ENCODE results near the gene ATR. TPM values are rescaled to one million over a fixed set of nuclear protein-coding genes. Genes with fewer than 3 reads are reported as not detected.
A peak's percentile ranks its signal among the peaks of the same experiment; 100 is the strongest.

Gene ATR
- total and polyA plus RNA-seq, 9 of the 15 experiments (the other 6 are each of a cell fraction or from before 2014, with no cell fraction given): 18.0 to 37.8 (median 23.2) TPM

GRCh38 chr3:142618917-142619461, 40.5 kb upstream of the ATR start (continued):
- no peak for TF ChIP-seq TSHZ1 (CRISPR knock-in tag; IDR thresholded peaks at IDR 0.05)
- TF ChIP-seq NCOA1 (IDR thresholded peaks at IDR 0.05; ENCODE audit: low read depth): peak; percentile 63
- TF ChIP-seq ELF2 (CRISPR knock-in tag; IDR thresholded peaks at IDR 0.05): no peak
- TF ChIP-seq ARID1B (IDR thresholded peaks at IDR 0.05): peak; percentile 95
- no peak for TF ChIP-seq MAFG (tag; conservative IDR thresholded peaks at IDR 0.05)
- TF ChIP-seq HDAC2 (IDR thresholded peaks at IDR 0.05): peak; percentile 52; the same call in 1 of the 2 replicates
- TF ChIP-seq ZBTB9 (CRISPR knock-in tag; IDR thresholded peaks at IDR 0.05): no peak
- TF ChIP-seq, protein P1, sequence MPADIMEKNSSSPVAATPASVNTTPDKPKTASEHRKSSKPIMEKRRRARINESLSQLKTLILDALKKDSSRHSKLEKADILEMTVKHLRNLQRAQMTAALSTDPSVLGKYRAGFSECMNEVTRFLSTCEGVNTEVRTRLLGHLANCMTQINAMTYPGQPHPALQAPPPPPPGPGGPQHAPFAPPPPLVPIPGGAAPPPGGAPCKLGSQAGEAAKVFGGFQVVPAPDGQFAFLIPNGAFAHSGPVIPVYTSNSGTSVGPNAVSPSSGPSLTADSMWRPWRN (IDR thresholded peaks at IDR 0.05; ENCODE audit: low read depth): 0 out of 2 replicates have a peak, but pooled peaks have one; percentile 56
- peak; percentile 33; the same call in 1 of the 2 replicates for TF ChIP-seq KHSRP (IDR thresholded peaks at IDR 0.05)
- peak; percentile 56 for TF ChIP-seq SMARCB1 (IDR thresholded peaks at IDR 0.05; ENCODE audit: insufficient read length, low read depth)
- no peak for TF ChIP-seq ATF2 (CRISPR knock-in tag; IDR thresholded peaks at IDR 0.05)
- TF ChIP-seq, protein P2, sequence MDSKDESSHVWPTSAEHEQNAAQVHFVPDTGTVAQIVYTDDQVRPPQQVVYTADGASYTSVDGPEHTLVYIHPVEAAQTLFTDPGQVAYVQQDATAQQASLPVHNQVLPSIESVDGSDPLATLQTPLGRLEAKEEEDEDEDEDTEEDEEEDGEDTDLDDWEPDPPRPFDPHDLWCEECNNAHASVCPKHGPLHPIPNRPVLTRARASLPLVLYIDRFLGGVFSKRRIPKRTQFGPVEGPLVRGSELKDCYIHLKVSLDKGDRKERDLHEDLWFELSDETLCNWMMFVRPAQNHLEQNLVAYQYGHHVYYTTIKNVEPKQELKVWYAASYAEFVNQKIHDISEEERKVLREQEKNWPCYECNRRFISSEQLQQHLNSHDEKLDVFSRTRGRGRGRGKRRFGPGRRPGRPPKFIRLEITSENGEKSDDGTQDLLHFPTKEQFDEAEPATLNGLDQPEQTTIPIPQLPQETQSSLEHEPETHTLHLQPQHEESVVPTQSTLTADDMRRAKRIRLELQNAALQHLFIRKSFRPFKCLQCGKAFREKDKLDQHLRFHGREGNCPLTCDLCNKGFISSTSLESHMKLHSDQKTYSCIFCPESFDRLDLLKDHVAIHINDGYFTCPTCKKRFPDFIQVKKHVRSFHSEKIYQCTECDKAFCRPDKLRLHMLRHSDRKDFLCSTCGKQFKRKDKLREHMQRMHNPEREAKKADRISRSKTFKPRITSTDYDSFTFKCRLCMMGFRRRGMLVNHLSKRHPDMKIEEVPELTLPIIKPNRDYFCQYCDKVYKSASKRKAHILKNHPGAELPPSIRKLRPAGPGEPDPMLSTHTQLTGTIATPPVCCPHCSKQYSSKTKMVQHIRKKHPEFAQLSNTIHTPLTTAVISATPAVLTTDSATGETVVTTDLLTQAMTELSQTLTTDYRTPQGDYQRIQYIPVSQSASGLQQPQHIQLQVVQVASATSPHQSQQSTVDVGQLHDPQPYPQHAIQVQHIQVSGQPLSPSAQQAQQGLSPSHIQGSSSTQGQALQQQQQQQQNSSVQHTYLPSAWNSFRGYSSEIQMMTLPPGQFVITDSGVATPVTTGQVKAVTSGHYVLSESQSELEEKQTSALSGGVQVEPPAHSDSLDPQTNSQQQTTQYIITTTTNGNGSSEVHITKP (IDR thresholded peaks at IDR 0.05; ENCODE audit: partially characterized antibody): peak; percentile 4
- TF ChIP-seq ZKSCAN1 (IDR thresholded peaks at IDR 0.05; ENCODE audit: low read depth, low read length): no peak
- TF ChIP-seq BRF2 (IDR thresholded peaks at IDR 0.05; ENCODE audit: borderline replicate concordance, insufficient read depth, insufficient read length): no peak
- TF ChIP-seq HMGN3 (IDR thresholded peaks at IDR 0.05; ENCODE audit: borderline replicate concordance, extremely low read depth, insufficient read length, low read depth, low read length): no peak
- TF ChIP-seq SMAD4 (CRISPR knock-in tag; conservative IDR thresholded peaks at IDR 0.05): peak; percentile 92
